CD4-positive, alpha-beta T cell treated with Interleukin-4 for 1 hour (primary cell): ENCODE measurements around the gene GHR.
"Not testable (repeated sequence)": the region's sequence is repeated elsewhere in the genome, so short reads cannot be mapped to it uniquely, and the experiment has no call there.

Experiments used
- DNase-seq, 2 donors: peaks; one replicate each; pipeline ENCODE4 v3.0.0-alpha.2; 2020 to 2022

GHR gene

GRCh38 chr5:42654645-42655044, 231.4 kb downstream of the GHR start:
- no peak for DNase-seq

- DNase-seq, result no peak
Observed at GRCh38 chr5:42655982-42656650, 232.9 kb downstream of the GHR start.

- no peak for DNase-seq
Observed at GRCh38 chr5:42656651-42657015, 233.4 kb downstream of the GHR start.

DNA sequence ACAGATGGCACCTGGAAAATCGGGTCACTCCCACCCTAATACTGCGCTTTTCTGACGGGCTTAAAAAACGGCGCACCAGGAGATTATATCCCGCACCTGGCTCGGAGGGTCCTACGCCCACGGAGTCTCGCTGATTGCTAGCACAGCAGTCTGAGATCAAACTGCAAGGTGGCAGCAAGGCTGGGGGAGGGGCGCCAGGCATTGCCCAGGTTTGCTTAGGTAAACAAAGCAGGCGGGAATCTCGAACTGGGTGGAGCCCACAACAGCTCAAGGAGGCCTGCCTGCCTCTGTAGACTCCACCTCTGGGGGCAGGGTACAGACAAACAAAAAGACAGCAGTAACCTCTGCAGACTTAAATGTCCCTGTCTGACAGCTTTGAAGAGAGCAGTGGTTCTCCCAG, 236.6 kb downstream of the GHR start:
- not testable (repeated sequence) for DNase-seq

DNA sequence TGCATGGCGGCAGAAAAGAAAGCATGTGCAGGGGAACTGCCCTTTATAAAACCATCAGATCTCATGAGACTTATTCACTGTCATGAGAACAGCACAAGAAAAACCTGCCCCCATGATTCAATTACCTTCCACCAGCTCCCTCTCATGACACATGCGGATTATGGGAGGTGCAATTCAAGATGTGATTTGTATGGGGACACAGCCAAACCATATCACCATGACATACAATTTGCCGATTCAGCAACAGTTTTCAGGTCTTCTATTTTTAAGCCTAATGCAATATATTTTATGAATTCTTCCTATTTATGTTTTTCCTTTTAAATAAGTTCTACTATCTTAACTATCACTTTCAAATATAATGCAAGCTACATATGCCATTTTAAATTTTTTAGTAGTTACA, 242.6 kb downstream of the GHR start:
- DNase-seq, result no peak

DNA sequence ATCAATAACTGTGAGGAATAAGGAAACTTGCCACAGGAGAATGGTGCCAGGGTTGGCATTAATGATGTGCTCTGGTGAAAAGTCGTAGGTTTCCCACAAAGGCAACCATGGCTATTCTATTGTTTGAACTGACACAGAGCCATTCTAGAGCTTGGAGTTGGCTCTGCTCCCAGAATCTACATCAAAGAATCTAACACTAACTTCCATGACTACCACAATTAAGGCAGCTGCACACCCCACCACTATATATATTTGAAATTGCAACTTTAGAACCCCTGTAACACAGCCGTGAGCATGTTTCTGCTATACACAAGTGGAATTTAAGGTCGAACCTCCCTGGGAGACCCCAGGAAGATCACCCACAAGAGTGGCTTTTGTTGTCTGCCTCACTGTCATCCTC, 243.6 kb downstream of the GHR start:
- DNase-seq, result no peak

GRCh38 chr5:42668254-42668653, 245.0 kb downstream of the GHR start:
- no peak for DNase-seq

GRCh38 chr5:42672925-42673324, 249.7 kb downstream of the GHR start:
- DNase-seq, result no peak

GRCh38 chr5:42675602-42676001, 252.4 kb downstream of the GHR start:
- no peak for DNase-seq

DNA sequence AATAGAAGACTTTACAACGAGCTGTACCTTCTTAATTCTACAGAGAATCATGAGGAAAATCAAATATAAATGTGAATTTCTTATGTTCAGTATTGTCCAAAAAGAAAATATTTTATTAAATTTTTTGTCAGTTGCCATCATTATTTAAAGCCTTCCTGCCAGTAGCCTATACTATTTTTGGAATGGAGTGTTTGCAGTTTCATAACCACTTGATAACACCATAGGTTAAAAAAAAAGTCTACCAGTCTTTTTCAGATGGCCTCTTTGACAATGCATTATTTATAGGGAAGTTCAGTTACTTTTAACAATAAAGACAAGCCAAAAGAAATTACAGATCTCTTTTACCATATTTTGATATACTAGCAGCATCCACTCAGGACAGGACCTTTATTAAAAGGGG, 253.1 kb downstream of the GHR start:
- DNase-seq, result no peak

DNA sequence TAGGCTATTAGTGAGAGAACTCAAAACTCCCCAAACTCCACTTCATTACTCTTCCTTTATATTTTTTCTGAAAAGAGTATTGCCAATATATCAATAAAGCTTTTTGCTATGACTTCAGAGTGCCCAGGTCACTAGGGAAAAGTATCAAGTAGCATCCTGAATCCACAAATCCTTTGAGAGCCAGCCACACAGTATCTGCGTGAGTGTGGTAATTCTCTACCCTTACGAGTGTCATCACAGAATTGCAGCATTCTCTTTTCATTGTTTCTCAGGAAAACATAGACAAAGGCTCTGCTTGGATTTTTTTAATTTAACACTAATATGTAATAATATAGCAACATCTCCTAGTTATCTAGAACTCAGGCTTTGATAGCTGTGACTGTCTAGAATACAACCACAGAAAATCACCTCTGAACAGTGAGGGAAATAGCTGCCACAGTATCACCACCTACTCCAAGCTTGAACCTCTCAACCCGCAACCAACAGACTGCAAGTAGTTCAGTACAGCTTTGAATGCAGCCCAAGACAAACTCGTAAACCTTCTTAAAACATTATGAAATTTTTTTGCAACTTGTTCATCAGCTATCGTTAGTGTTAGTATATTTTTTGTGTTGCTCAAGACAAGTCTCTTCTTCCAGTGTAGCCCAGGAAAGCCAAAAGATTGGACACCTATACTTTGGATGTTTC, 254.1 kb downstream of the GHR start:
- DNase-seq, result no peak

DNA sequence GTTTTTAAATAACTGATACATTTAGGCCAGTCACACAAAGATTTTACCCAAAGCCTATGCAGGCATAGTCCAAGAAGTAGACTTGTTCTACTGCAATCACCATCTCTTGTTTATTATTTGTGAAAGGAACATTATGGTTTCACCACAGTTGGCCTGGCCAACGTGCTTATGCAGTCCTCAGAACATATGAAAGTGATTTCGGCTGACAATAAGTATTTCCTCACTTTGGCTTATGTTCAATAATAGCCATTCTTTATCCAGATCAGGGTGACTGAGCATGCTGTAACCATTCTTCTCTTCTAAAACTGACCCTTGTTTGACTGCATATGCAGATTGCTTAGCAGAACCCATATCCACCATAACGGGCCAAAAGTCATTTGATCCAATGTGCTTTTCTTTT, 256.8 kb downstream of the GHR start:
- no peak for DNase-seq

GRCh38 chr5:42685078-42685477, 261.8 kb downstream of the GHR start:
- DNase-seq, result not testable (repeated sequence)

DNA sequence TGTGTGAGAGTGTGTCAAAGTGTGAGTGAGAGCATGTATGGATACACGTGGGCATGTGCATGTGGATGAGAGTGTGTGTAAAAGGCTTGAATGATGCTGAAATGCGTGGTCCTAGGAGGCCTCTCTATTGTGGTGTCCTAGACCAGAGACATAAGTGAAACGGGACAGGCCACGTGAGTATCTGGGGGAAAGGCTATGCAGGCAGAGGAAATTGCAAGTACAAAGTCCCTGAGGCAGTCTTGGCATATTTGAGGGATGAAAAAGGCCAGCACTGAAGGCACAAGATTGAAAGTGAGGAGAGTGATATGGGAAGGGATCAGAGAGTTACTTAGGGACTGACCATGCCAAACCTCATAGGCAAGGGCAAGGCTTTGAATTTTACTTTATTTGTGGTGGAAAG, 266.2 kb downstream of the GHR start:
- no peak for DNase-seq

- no peak for DNase-seq
Observed at GRCh38 chr5:42691413-42691937, 268.2 kb downstream of the GHR start.

DNA sequence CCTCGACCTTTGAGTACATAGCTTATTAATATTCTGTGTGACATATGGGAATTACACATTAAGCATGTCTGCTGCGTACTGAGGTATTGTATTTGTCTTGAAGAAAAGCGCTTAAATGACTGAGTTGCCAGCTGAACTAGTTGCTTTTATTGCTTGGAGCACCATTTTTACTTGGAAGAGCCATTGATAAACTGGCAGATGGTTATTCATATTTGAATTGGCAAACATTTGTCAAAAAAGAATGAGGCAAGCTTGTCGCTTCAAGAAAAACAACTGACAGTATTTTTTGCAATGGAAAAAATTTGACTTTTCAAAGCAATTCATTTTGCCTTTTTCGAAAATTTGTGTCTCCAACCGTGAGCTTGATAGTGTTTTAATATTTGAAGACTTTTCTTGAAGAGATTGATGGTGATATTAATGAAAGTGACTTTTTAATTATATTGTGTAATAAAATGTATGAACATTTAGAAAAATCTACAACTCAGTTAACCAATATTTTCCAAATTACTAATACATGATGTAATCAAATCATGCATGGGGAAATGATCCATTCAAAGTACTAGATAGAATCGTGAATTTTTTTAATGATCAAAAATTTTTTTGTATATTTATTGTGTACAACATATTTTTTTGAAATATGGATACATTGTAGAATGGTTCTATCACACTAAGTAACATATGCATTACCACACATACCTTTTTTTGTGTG, 278.3 kb downstream of the GHR start:
- DNase-seq, result no peak

DNA sequence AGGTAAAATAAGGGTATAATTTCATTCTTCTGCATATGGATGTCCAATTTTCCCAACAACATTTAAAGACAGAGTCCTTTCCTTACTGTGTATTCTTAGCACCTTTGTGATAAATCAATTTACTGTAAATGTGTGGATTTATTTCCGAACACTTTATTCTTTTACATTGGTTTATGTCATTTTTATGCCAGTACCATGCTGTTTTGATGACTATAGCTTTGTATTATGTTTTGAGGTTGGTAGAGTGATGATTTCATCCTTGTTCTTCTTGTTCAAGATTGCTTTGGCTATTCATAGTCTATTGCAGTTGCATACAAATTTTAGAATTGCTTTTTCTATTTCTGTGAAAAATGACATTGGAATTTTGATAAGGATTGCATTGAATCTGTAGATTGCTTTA, 280.0 kb downstream of the GHR start:
- DNase-seq, result no peak

DNA sequence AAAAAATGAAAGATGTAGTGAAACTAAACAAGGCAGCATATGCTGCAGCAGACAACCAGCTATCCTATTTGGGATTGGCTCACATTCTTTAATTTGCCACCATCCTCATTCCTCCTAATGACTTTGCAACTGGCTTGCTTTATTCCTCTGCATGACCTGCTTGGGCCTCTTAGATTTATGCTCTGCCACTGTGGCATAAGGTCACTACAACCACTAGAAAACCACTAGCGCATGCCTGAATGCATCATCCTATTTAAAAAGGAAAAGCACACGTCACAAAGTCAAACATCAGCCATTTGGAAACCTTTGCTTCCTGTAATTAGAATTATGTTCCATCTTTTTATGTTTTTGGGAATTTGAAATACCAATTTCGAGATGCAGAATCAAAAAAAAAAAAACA, 292.5 kb downstream of the GHR start:
- DNase-seq, result no peak

GRCh38 chr5:42718591-42718990, 295.4 kb downstream of the GHR start:
- peak in 1 of 2 donors; percentile 38 for DNase-seq

DNA sequence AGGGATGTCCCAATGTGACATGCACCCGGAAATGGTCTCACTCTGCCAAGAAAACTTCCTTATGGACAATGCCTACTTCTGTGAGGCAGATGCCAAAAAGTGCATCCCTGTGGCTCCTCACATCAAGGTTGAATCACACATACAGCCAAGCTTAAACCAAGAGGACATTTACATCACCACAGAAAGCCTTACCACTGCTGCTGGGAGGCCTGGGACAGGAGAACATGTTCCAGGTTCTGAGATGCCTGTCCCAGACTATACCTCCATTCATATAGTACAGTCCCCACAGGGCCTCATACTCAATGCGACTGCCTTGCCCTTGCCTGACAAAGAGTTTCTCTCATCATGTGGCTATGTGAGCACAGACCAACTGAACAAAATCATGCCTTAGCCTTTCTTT, 295.8 kb downstream of the GHR start:
- no peak for DNase-seq

DNA sequence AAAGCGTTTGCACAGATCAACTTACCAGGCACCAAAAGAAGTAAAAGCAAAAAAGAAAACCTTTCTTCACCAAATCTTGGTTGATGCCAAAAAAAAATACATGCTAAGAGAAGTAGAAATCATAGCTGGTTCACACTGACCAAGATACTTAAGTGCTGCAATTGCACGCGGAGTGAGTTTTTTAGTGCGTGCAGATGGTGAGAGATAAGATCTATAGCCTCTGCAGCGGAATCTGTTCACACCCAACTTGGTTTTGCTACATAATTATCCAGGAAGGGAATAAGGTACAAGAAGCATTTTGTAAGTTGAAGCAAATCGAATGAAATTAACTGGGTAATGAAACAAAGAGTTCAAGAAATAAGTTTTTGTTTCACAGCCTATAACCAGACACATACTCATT, 297.0 kb downstream of the GHR start:
- DNase-seq, result peak in 1 of 2 donors; percentile 28

- no peak for DNase-seq
Observed at GRCh38 chr5:42721484-42721883, 298.2 kb downstream of the GHR start.

DNA sequence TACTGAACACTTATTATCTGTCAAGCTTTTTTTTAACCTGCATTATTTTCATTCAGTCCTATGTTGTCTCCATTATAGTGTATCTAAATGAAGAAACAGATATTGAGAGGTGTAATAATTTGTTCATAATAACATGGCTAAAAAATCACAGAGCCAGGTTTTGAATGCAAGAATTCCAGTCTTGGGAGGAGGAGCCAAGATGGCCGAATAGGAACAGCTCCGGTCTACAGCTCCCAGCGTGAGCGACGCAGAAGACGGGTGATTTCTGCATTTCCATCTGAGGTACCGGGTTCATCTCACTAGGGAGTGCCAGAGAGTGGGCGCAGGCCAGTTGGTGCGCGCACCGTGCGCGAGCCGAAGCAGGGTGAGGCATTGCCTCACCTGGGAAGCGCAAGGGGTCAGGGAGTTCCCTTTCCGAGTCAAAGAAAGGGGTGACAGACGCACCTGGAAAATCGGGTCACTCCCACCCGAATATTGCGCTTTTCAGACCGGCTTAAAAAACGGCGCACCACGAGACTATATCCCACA, 311.4 kb downstream of the GHR start:
- DNase-seq, result not testable (repeated sequence)

GRCh38 chr5:42740920-42741319, 317.7 kb downstream of the GHR start:
- no peak for DNase-seq
